H9 (cell line): Measurements from ENCODE around the gene EFHD2. TPM values are rescaled to one million over a fixed set of nuclear protein-coding genes. Genes with fewer than 3 reads are reported as not detected.

Experiments
- DNase-seq: peaks from one replicate; pipeline ENCODE4 v3.0.0-alpha.2; 2017
- H2AFZ ChIP-seq: one replicate; pipeline ENCODE4 v1.6.1; 2013; ENCODE audit warnings: mild to moderate bottlenecking, low read length, control low read depth, moderate library complexity
- H2AK5ac ChIP-seq: 2 replicates; pipeline ENCODE4 v1.6.1; 2013; ENCODE audit warnings: low read length, control low read depth, mixed read lengths; ENCODE audit not compliant: insufficient read length
- H2BK120ac ChIP-seq: one replicate; pipeline ENCODE4 v1.6.1; 2013; ENCODE audit warnings: low read depth, mild to moderate bottlenecking, low read length, control low read depth, inconsistent platforms; ENCODE audit not compliant: poor library complexity, severe bottlenecking
- H2BK12ac ChIP-seq: 2 replicates; pipeline ENCODE4 v1.6.1; 2013; ENCODE audit warnings: low read length, control low read depth, mixed read lengths, low read depth; ENCODE audit not compliant: insufficient read length
- H2BK15ac ChIP-seq: 2 replicates; pipeline ENCODE4 v1.6.1; 2013; ENCODE audit warnings: low read depth, low read length, control low read depth
- H2BK20ac ChIP-seq: one replicate; pipeline ENCODE4 v1.6.1; 2013; ENCODE audit warnings: low read depth, mild to moderate bottlenecking, low read length, control low read depth, inconsistent platforms; ENCODE audit not compliant: poor library complexity, severe bottlenecking
- H2BK5ac ChIP-seq: 2 replicates; pipeline ENCODE4 v1.6.1; 2013; ENCODE audit warnings: low read length, control low read depth, mixed read lengths; ENCODE audit not compliant: insufficient read length
- H3K14ac ChIP-seq: 2 replicates; pipeline ENCODE4 v1.6.1; 2013; ENCODE audit warnings: low read length, control low read depth; ENCODE audit not compliant: insufficient read depth
- H3K18ac ChIP-seq: 2 replicates; pipeline ENCODE4 v1.6.1; 2013; ENCODE audit warnings: low read depth, mild to moderate bottlenecking, mixed read lengths, low read length, control low read depth; ENCODE audit not compliant: insufficient read length
- H3K23ac ChIP-seq: 2 replicates; pipeline ENCODE4 v1.6.1; 2013; ENCODE audit warnings: low read length, control low read depth, mixed read lengths, low read depth; ENCODE audit not compliant: insufficient read length
- H3K23me2 ChIP-seq: 2 replicates; pipeline ENCODE4 v1.6.1; 2013; ENCODE audit warnings: low read depth, mild to moderate bottlenecking, mixed read lengths, low read length, control low read depth; ENCODE audit not compliant: insufficient read length, poor library complexity, severe bottlenecking
- H3K27ac ChIP-seq: 2 replicates; pipeline ENCODE4 v1.5.1; 2013; ENCODE audit warnings: low read length, control low read depth, mixed read lengths, low read depth; ENCODE audit not compliant: insufficient read length
- H3K27me3 ChIP-seq: 2 replicates; pipeline ENCODE4 v1.6.1; 2013; ENCODE audit warnings: low read length, control low read depth, inconsistent platforms; ENCODE audit not compliant: insufficient read depth
- H3K4ac ChIP-seq: 2 replicates; pipeline ENCODE4 v1.6.1; 2013; ENCODE audit warnings: low read depth, mild to moderate bottlenecking, control low read depth, inconsistent platforms, low read length, moderate library complexity
- H3K4me1 ChIP-seq: 2 replicates; pipeline ENCODE4 v1.6.1; 2013; ENCODE audit warnings: low read length, control low read depth, inconsistent platforms; ENCODE audit not compliant: insufficient read depth
- H3K4me2 ChIP-seq: 2 replicates; pipeline ENCODE4 v1.6.1; 2013; ENCODE audit warnings: low read length, control low read depth, mixed read lengths; ENCODE audit not compliant: insufficient read length, insufficient read depth
- H3K56ac ChIP-seq: 2 replicates; pipeline ENCODE4 v1.6.1; 2013; ENCODE audit warnings: low read depth, mild to moderate bottlenecking, mixed read lengths, low read length, control low read depth; ENCODE audit not compliant: insufficient read length
- H3K79me1 ChIP-seq: 2 replicates; pipeline ENCODE4 v1.6.1; 2013; ENCODE audit warnings: low read depth, mild to moderate bottlenecking, moderate library complexity, low read length, control low read depth, inconsistent platforms; ENCODE audit not compliant: insufficient read depth, poor library complexity, severe bottlenecking
- H3K79me2 ChIP-seq: 2 replicates; pipeline ENCODE4 v1.6.1; 2013; ENCODE audit warnings: low read length, control low read depth, inconsistent platforms; ENCODE audit not compliant: insufficient read depth
- H3K9ac ChIP-seq: 2 replicates; pipeline ENCODE4 v1.6.1; 2013; ENCODE audit warnings: low read length, control low read depth, mixed read lengths; ENCODE audit not compliant: insufficient read length; ENCODE audit errors: extremely low read depth
- H3K9me3 ChIP-seq: one replicate; pipeline ENCODE4 v1.6.1; 2013; ENCODE audit warnings: low read depth, low read length, inconsistent platforms; ENCODE audit not compliant: control insufficient read depth
- H3T11ph ChIP-seq: one replicate; pipeline ENCODE4 v1.6.1; 2013; ENCODE audit warnings: mild to moderate bottlenecking, low read length, control low read depth, inconsistent platforms
- H4K20me1 ChIP-seq: one replicate; pipeline ENCODE4 v1.6.1; 2013; ENCODE audit not compliant: control insufficient read depth, insufficient read length, insufficient read depth
- H4K5ac ChIP-seq: 2 replicates; pipeline ENCODE4 v1.6.1; 2013; ENCODE audit warnings: low read depth, mild to moderate bottlenecking, mixed read lengths, low read length, control low read depth; ENCODE audit not compliant: insufficient read length
- H4K8ac ChIP-seq: replicated peaks from 2 replicates; pipeline ENCODE4 v1.6.1; 2013; ENCODE audit warnings: low read length, control low read depth, mixed read lengths, low read depth; ENCODE audit not compliant: insufficient read length
- H4K91ac ChIP-seq: 2 replicates; pipeline ENCODE4 v1.6.1; 2013; ENCODE audit warnings: low read depth, mild to moderate bottlenecking, moderate library complexity, mixed read lengths, low read length, control low read depth; ENCODE audit not compliant: insufficient read length
- H3K27ac Mint-ChIP-seq, 3 experiments: 2 replicates in 2 of 3; 3 replicates in 1 of 3; pipeline ENCODE4 v1.8.0; 2020 to 2021; ENCODE audit warnings: mixed read lengths in 3 of 3, mild to moderate bottlenecking in 1 of 3, moderate library complexity in 1 of 3
- H3K27me3 Mint-ChIP-seq: 2 replicates; pipeline ENCODE4 v1.8.0; 2021; ENCODE audit warnings: low read depth, mild to moderate bottlenecking, moderate library complexity, mixed read lengths
- H3K36me3 Mint-ChIP-seq, 3 experiments: 2 replicates in 2 of 3; 3 replicates in 1 of 3; pipeline ENCODE4 v1.8.0; 2020 to 2021; ENCODE audit warnings: low read depth in 3 of 3, mixed read lengths in 3 of 3; ENCODE audit not compliant: insufficient read depth in 1 of 3
- H3K4me1 Mint-ChIP-seq, 2 experiments: 2 replicates each; pipeline ENCODE4 v1.8.0; 2020; ENCODE audit warnings: mixed read lengths in 2 of 2
- H3K4me3 Mint-ChIP-seq, 2 experiments: 2 replicates in 1 of 2; 3 replicates in 1 of 2; pipeline ENCODE4 v1.8.0; 2020 to 2021; ENCODE audit warnings: mild to moderate bottlenecking in 2 of 2, mixed read lengths in 2 of 2, moderate library complexity in 1 of 2
- H3K9me3 Mint-ChIP-seq, 2 experiments: 2 replicates in 1 of 2; 3 replicates in 1 of 2; pipeline ENCODE4 v1.8.0; 2020; ENCODE audit warnings: mild to moderate bottlenecking in 2 of 2, mixed read lengths in 2 of 2, moderate library complexity in 1 of 2
- CTCF ChIP-seq: fragments of 200-600 bp; sonication (generic); conservative IDR thresholded peaks from 3 replicates; pipeline ENCODE4 v1.8.0; 2021; ENCODE audit warnings: antibody characterized with exemption, mild to moderate bottlenecking
- WGBS: extraction: QIAGEN DNeasy Blood & Tissue Kit; methylation state at CpG from one replicate; pipeline ENCODE4 v1.1.7; 2013; ENCODE audit warnings: missing lambda C conversion rate, low lambda C conversion rate, mixed read lengths; ENCODE audit not compliant: insufficient read length; ENCODE audit errors: extremely low coverage; 5-methylcytosine and 5-hydroxymethylcytosine counted together
- total RNA-seq: library from RNA; stranded (reverse); gene quantifications from 2 replicates; pipeline ENCODE4 v1.2.1, GENCODE V29; 2021

EFHD2 gene
- total RNA-seq, 1 experiment from 2014 or later = 16.5 TPM

GRCh38 chr1:15475752-15476314 lies 66.1 kb downstream of the EFHD2 start, which contains the start of gene CELA2B:
Gene CELA2B, plus strand, starts transcription at chr1:15476104. Its CDS starts 22 bp downstream, at chr1:15476126.
- Histone ChIP-seq H3K4me2 (no peak within 1 kb of the TSS), H4K5ac (no peak within 1 kb of the TSS), H2AK5ac (no peak within 1 kb of the TSS), H3K14ac (no peak within 1 kb of the TSS), H3K9me3 (no peaks in the 10 kb centered on the region), H3K79me1 (no peaks in the 10 kb centered on the region), H3K27me3 (no peaks in the 10 kb centered on the region), H2BK15ac (no peak within 1 kb of the TSS), H2AFZ (no peak within 1 kb of the TSS), H2BK5ac (no peak within 1 kb of the TSS), H3K4ac (no peak within 1 kb of the TSS), H3K18ac (no peak within 1 kb of the TSS), H2BK120ac (no peak within 1 kb of the TSS), H3K23ac (no peak within 1 kb of the TSS), H3K56ac (no peak within 1 kb of the TSS), H3K23me2 (no peaks in the 10 kb centered on the region), H3K27ac (no peak within 1 kb of the TSS), H4K20me1 (no peaks in the 10 kb centered on the region), H2BK20ac (no peak within 1 kb of the TSS), H3T11ph (no peak within 1 kb of the TSS), H3K79me2 (no peaks in the 10 kb centered on the region), H4K8ac (no peak within 1 kb of the TSS), H3K9ac (no peak within 1 kb of the TSS), H2BK12ac (no peak within 1 kb of the TSS), H4K91ac (no peak within 1 kb of the TSS), H3K4me1 (no peaks in the 10 kb centered on the region)
- Mint-ChIP-seq H3K4me3 (no peak within 1 kb of the TSS), H3K36me3 (no peaks in the 10 kb centered on the region), H3K4me1 (peaks cover 0 to 4% of the 10 kb centered on the region in 2 experiments; a peak in 2 of 4 replicates), H3K9me3 (no peaks in the 10 kb centered on the region), H3K27me3 (peaks cover 2% of the 10 kb centered on the region), H3K27ac (no peak within 1 kb of the TSS; a peak in 2 of 7 replicates)
- no peak for TF ChIP-seq CTCF
- no CpG with 5 or more reads among the region's 5 CpGs for WGBS
- no peak for DNase-seq
